ENCODE results near the gene DDX19B.

Gene DDX19B

GRCh38 chr16:70349783-70350182 is 50.8 kb downstream of the DDX19B start:
- DNase-seq (ENCODE audit: low spot score), result no peak

- no peak for DNase-seq (ENCODE audit: low spot score)
Measured at GRCh38 chr16:70359552-70359951, 60.6 kb downstream of the DDX19B start.

GRCh38 chr16:70364399-70364798 is 65.4 kb downstream of the DDX19B start:
- no peak for DNase-seq (ENCODE audit: low spot score)

GRCh38 chr16:70370145-70370544 is 71.2 kb downstream of the DDX19B start:
- peak; percentile 35 for DNase-seq (ENCODE audit: low spot score)

- no peak for DNase-seq (ENCODE audit: low spot score)
Measured at GRCh38 chr16:70370924-70371323, 71.9 kb downstream of the DDX19B start.

GRCh38 chr16:70372921-70373728 is 74.1 kb downstream of the DDX19B start:
- no peak for DNase-seq (ENCODE audit: low spot score)

GRCh38 chr16:70374213-70374612 is 75.2 kb downstream of the DDX19B start:
- no peak for DNase-seq (ENCODE audit: low spot score)

GRCh38 chr16:70375636-70376611 is 76.9 kb downstream of the DDX19B start:
- no peak for DNase-seq (ENCODE audit: low spot score)

- DNase-seq (ENCODE audit: low spot score), result no peak
Measured at GRCh38 chr16:70377782-70378181, 78.8 kb downstream of the DDX19B start.

GRCh38 chr16:70378869-70379493 is 80.0 kb downstream of the DDX19B start:
- no peak for DNase-seq (ENCODE audit: low spot score)

- peak; percentile 51 for DNase-seq (ENCODE audit: low spot score)
Measured at GRCh38 chr16:70380248-70380918, 81.4 kb downstream of the DDX19B start.

- peak; percentile 97 for DNase-seq (ENCODE audit: low spot score)
Measured at GRCh38 chr16:70380919-70381603, 82.1 kb downstream of the DDX19B start.

GRCh38 chr16:70381604-70382342 is 82.8 kb downstream of the DDX19B start:
- DNase-seq (ENCODE audit: low spot score), result no peak

GRCh38 chr16:70383421-70383960 is 84.5 kb downstream of the DDX19B start:
- DNase-seq (ENCODE audit: low spot score), result no peak
